Adrenal gland (tissue), 12 donors: ENCODE measurements around the gene TNS3. TPM values are rescaled to one million over a fixed set of nuclear protein-coding genes. Genes with fewer than 3 reads are reported as not detected.

Experiments
- DNase-seq, 7 donors: peaks; one replicate each; pipeline ENCODE4 v3.0.0-alpha.2; 2019 to 2020
- H3K27ac ChIP-seq, 5 donors: fragments of 200-600 bp; sonication (generic) in 4 of 5; 1 replicate in 3 of 5; 2 replicates in 2 of 5; pipeline versions ENCODE4 v1.5.1 to v1.8.0; 2016 to 2020; ENCODE audit warnings: mild to moderate bottlenecking in 1 of 5
- H3K27me3 ChIP-seq: fragments of 200-600 bp; 2 replicates; pipeline ENCODE4 v1.8.0; 2021
- H3K36me3 ChIP-seq, 2 donors: fragments of 200-600 bp; replicated peaks in 1 of 2; 1 replicate in 1 of 2; 2 replicates in 1 of 2; pipeline versions ENCODE4 v1.5.1 to v1.8.0; 2018 to 2022
- H3K4me1 ChIP-seq, 2 donors: fragments of 200-600 bp; replicated peaks in 1 of 2; 1 replicate in 1 of 2; 2 replicates in 1 of 2; pipeline versions ENCODE4 v1.5.1 to v1.8.0; 2018 to 2021
- H3K4me3 ChIP-seq, 4 donors: fragments of 200-600 bp; sonication (generic) in 3 of 4; one replicate each; pipeline ENCODE4 v1.5.1; 2016 to 2018
- H3K9me3 ChIP-seq, 3 donors: fragments of 200-600 bp; sonication (generic) in 1 of 3; replicated peaks in 1 of 3; 1 replicate in 2 of 3; 2 replicates in 1 of 3; pipeline versions ENCODE4 v1.5.1 to v1.8.0; 2016 to 2021
- CTCF ChIP-seq, 6 experiments: fragments of 450-650 bp in 4 of 6; fragments of 200-600 bp in 2 of 6; sonication (generic) in 1 of 6; IDR thresholded peaks; 1 replicate in 5 of 6; 2 replicates in 1 of 6; pipeline versions ENCODE4 v1.5.1 to v1.8.0; 2016 to 2021; ENCODE audit warnings: antibody characterized with exemption in 6 of 6, mild to moderate bottlenecking in 2 of 6, moderate library complexity in 1 of 6
- POLR2A ChIP-seq, 2 donors: fragments of 450-650 bp; IDR thresholded peaks; one replicate each; pipeline ENCODE4 v1.6.1; 2017; ENCODE audit warnings: antibody characterized with exemption in 2 of 2, mild to moderate bottlenecking in 2 of 2, moderate library complexity in 1 of 2
- WGBS, 4 donors: extraction: QIAGEN DNeasy Blood & Tissue Kit in 2 of 4; methylation state at CpG; one replicate each; pipeline versions ENCODE4 v1.1.5 to v1.1.7; 2013 to 2017; 5-methylcytosine and 5-hydroxymethylcytosine counted together
- intact Hi-C, 2 donors: fragments of 100-400 bp; cut with DNase I; formaldehyde crosslinking; loops; one replicate each; pipeline versions ENCODE4 v1.14.1 to v1.15.0; 2022 to 2023
- polyA plus RNA-seq, 3 donors: library from polyadenylated mRNA; stranded (reverse); fragments of 200-250 nt in 2 of 3; fragments of 350-450 nt in 1 of 3; fragmentation: Illumina TruSeq in 1 of 3; extraction: RNeasy Lipid Tissue Mini Kit (QIAGEN cat#74804) in 1 of 3; gene quantifications; one replicate each; pipeline ENCODE4 v1.2.3, GENCODE V29; 2013 to 2014
- total RNA-seq, 9 donors: library from RNA; depleted of rRNA in 4 of 9; stranded (reverse); fragments of >200 nt in 4 of 9; fragments of 120-200 nt in 1 of 9; fragmentation: NEBNext Ultra II Directional in 1 of 9; extraction: Animal tissue kit (Norgen Biotek cat#: 25700) in 1 of 9; gene quantifications; one replicate each; pipeline versions ENCODE4 v1.1.0 to v1.2.4, GENCODE V29; 2013 to 2023
- donor health status: healthy with polysubstance abuse.
- donor health status: Bipolar disorder and iron deficiency.
- donor health status: DM: yes; HTN: yes; CAD: no.
- donor health status: DM: no; HTN: no; CAD: no.
- donor health status: DM: no; HTN: no; CAD: no.
- donor health status: DM: yes; HTN: yes; CAD: no.

TNS3 gene
- total and polyA plus RNA-seq, 12 donors, result 21.0 to 188 (median 99.8) TPM

- Histone ChIP-seq H3K27me3 (no peaks in the 10 kb centered on the region), H3K9me3 (no peaks in the 10 kb centered on the region), H3K27ac (peak overlapping the region in 2 of 5 donors; percentile 18 to 75), H3K4me3 (no peak overlapping the region), H3K4me1 (peaks cover 5 to 42% of the 10 kb centered on the region in 2 donors), H3K36me3 (no peaks in the 10 kb centered on the region)
- 70 to 77% (median 74%) methylated on average over 5 of the region's 5 CpGs for WGBS, 4 donors
- intact Hi-C loops, result no loop called here
- no peak for DNase-seq
- TF ChIP-seq CTCF (IDR thresholded peaks at IDR 0.05) (no peak), POLR2A (IDR thresholded peaks at IDR 0.05) (no peak)
These were observed 46.7 kb downstream of the TNS3 start for GRCh38 chr7:47535035-47535703.

- H3K4me1 ChIP-seq, result peaks cover 0 to 35% of the 10 kb centered on the region in 2 donors
These were observed 47.4 kb downstream of the TNS3 start for GRCh38 chr7:47534322-47535034.

GRCh38 chr7:47531584-47532492 is 50.1 kb downstream of the TNS3 start:
- Histone ChIP-seq H3K4me3 (no peak overlapping the region), H3K4me1 (peaks cover 0 to 9% of the 10 kb centered on the region in 2 donors), H3K36me3 (peaks cover 0 to 24% of the 10 kb centered on the region in 2 donors), H3K27ac (peak overlapping the region in 1 of 5 donors; percentile 31), H3K27me3 (no peaks in the 10 kb centered on the region), H3K9me3 (no peaks in the 10 kb centered on the region)
- intact Hi-C loops, result no loop called here
- WGBS, 4 donors, result 88 to 94% (median 91%) methylated on average over 7 to 17 of the region's 17 CpGs
- TF ChIP-seq CTCF (IDR thresholded peaks at IDR 0.05) (no peak), POLR2A (IDR thresholded peaks at IDR 0.05) (no peak)
- DNase-seq, result no peak

More at GRCh38 chr7:47534322-47535034, 47.4 kb downstream of the TNS3 start:
- no peaks in the 10 kb centered on the region for H3K9me3 ChIP-seq
- peak overlapping the region in 1 of 5 donors; percentile 75 for H3K27ac ChIP-seq
- peaks cover 0 to under 1% of the 10 kb centered on the region in 2 donors for H3K36me3 ChIP-seq
- no peak overlapping the region for H3K4me3 ChIP-seq
- intact Hi-C loops, result no loop called here
- TF ChIP-seq CTCF (IDR thresholded peaks at IDR 0.05) (no peak), POLR2A (IDR thresholded peaks at IDR 0.05) (no peak)
- no peaks in the 10 kb centered on the region for H3K27me3 ChIP-seq
- DNase-seq, result no peak
- 89 to 93% (median 91%) methylated on average over 10 of the region's 10 CpGs for WGBS, 4 donors
